WI38 (cell line): ENCODE data around the gene IFT22.
"Not testable (repeated sequence)": the region's sequence is repeated elsewhere in the genome, so short reads cannot be mapped to it uniquely, and the experiment has no call there.

Experiments
- H3K4me3 ChIP-seq: 2 replicates; pipeline ENCODE4 v1.5.1; 2011; ENCODE audit warnings: low read depth, mild to moderate bottlenecking, control low read depth, low read length
- TF ChIP-seq, protein P1 (sequence below): IDR thresholded peaks from 2 replicates; pipeline ENCODE4 v1.5.1; 2012; ENCODE audit warnings: low read depth, mild to moderate bottlenecking, control low read depth, low read length

IFT22 gene

DNA sequence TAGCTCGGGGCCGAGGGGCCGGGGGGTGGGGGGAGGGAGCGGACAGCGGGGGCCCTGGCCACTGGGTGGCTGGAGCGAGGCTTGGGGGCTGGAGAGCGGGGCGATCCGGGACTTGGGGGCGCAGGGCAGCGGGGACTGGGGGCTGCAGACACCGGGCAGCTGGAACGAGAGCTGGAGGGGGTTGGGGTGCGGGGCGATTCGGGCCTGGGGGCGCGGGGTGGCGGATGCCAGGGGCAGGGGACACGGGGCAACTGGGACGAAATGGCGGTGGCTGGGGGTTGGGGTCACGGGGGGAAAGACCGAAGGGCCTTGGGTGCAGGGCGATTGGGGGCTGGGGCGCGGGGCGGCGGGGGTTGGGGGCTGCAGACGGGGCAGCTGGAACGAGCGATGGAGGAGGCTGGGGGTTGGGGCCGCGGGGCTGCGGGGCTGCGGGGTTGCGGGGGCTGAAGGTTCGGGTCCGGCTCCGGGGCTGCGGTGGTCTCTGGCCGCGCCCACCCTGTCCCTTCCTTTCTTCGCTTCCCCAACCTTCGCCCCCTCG, 41.7 kb upstream of the IFT22 start:
- TF ChIP-seq, protein P1, sequence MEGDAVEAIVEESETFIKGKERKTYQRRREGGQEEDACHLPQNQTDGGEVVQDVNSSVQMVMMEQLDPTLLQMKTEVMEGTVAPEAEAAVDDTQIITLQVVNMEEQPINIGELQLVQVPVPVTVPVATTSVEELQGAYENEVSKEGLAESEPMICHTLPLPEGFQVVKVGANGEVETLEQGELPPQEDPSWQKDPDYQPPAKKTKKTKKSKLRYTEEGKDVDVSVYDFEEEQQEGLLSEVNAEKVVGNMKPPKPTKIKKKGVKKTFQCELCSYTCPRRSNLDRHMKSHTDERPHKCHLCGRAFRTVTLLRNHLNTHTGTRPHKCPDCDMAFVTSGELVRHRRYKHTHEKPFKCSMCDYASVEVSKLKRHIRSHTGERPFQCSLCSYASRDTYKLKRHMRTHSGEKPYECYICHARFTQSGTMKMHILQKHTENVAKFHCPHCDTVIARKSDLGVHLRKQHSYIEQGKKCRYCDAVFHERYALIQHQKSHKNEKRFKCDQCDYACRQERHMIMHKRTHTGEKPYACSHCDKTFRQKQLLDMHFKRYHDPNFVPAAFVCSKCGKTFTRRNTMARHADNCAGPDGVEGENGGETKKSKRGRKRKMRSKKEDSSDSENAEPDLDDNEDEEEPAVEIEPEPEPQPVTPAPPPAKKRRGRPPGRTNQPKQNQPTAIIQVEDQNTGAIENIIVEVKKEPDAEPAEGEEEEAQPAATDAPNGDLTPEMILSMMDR, result no peak
- no peak overlapping the region for H3K4me3 ChIP-seq

- TF ChIP-seq, protein P1, result no peak
- H3K4me3 ChIP-seq, result peak within 1 kb of the TSS; percentile 20; the same call in 1 of the 2 replicates
Measured at GRCh38 chr7:101362334-101363195, 41.0 kb upstream of the IFT22 start, which contains the start of gene COL26A1. Gene COL26A1 (plus strand): TSS chr7:101362875. CDS start chr7:101363033, 158 bp downstream.

- TF ChIP-seq, protein P1, result no peak
- H3K4me3 ChIP-seq, result no peak overlapping the region
Measured at GRCh38 chr7:101357433-101357832, 35.8 kb upstream of the IFT22 start.

- TF ChIP-seq, protein P1, result no peak
- no peak overlapping the region for H3K4me3 ChIP-seq
Measured at GRCh38 chr7:101352920-101353308, 31.3 kb upstream of the IFT22 start.

DNA sequence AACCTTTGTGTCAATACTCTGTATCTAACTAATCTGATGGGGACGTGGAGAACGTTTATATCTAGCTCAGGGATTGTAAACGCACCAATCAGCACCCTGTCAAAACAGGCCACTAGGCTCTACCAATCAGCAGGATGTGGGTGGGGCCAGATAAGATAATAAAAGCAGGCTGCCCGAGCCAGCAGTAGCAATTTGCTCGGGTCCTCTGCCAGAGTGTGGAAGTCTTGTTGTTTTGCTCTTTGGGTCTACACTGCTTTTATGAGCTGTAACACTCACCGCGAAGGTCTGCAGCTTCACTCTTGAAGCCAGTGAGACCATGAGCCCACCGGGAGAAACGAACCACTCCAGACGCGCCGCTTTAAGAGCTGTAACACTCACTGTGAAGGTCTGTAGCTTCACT, 27.7 kb upstream of the IFT22 start:
- H3K4me3 ChIP-seq, result not testable (repeated sequence)

- H3K4me3 ChIP-seq, result not testable (repeated sequence)
Measured at GRCh38 chr7:101348456-101349067, 26.9 kb upstream of the IFT22 start.

DNA sequence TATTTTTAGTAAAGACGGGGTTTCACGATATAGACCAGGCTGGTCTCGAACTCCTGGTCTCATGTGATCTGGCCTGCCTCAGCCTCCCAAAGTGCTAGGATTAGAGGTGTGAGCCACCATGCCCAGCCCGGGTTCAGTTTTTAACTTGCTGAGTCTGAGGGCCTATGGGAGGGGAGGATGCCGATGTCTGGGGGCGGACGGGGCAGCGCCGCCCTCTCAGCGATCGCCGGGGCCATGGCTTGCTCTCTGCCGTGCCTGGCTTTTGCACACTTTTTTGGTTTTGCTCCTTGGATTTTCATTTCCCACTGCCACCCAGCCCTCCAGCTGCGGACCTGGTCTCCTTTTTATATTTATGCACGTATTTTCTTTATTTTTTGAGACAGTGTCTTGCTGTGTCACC, 25.9 kb upstream of the IFT22 start:
- H3K4me3 ChIP-seq, result no peak overlapping the region
- TF ChIP-seq, protein P1, result no peak

DNA sequence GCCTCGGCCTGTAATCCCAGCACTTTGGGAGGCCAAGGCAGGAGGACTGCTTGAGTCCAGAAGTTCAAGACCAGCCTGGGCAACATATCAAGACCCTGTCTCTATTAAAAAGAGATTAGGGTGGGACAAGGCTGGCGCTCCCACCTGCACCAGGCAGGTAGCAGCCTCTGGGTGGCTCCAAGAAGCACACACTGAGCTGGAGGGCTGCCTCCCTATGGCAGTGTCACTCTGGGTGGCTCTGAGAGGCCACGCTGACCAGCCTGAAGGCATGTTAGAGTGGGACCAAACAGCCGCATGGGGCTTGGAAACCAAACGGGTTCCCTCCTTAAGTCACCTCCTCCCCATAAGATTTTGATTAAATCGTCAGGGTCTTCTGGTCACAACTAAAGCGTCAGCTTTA, 21.3 kb upstream of the IFT22 start:
- no peak overlapping the region for H3K4me3 ChIP-seq
- TF ChIP-seq, protein P1, result no peak
